K562 (cell line): ENCODE data around the gene ROR2. TPM values are rescaled to one million over a fixed set of nuclear protein-coding genes. Genes with fewer than 3 reads are reported as not detected.

ENCODE experiments used
- ATF1 ChIP-seq, 2 experiments: fragments of 450-650 bp in 1 of 2; IDR thresholded peaks; 2 replicates each; pipeline ENCODE4 v1.6.1; 2016; ENCODE audit warnings: missing compliant biosample characterization in 1 of 2, missing genetic modification characterization in 1 of 2
- DNMT1 ChIP-seq: fragments of 450-650 bp; IDR thresholded peaks from 2 replicates; pipeline ENCODE4 v1.6.1; 2016; ENCODE audit warnings: antibody characterized with exemption, mild to moderate bottlenecking
- FOSL1 ChIP-seq: fragments of 200-800 bp; sonication (Bioruptor generic); conservative IDR thresholded peaks from 2 replicates; pipeline ENCODE4 v1.6.1; 2016; ENCODE audit warnings: missing genetic modification characterization, missing compliant biosample characterization
- FOXM1 ChIP-seq, 2 experiments: fragments of 450-650 bp in 1 of 2; sonication (generic) in 1 of 2; formaldehyde crosslinking in 1 of 2; IDR thresholded peaks; 2 replicates each; pipeline versions ENCODE4 v1.6.1 to v1.9.0; 2017 to 2022; ENCODE audit warnings: low read depth in 2 of 2, mild to moderate bottlenecking in 2 of 2, missing genetic modification reagents in 1 of 2, moderate library complexity in 1 of 2
- GABPA ChIP-seq: fragments of 200-800 bp; sonication (Bioruptor generic); conservative IDR thresholded peaks from 2 replicates; pipeline ENCODE4 v1.6.1; 2016; ENCODE audit warnings: low read depth, missing genetic modification characterization, missing compliant biosample characterization
- GTF2A2 ChIP-seq: IDR thresholded peaks from 2 replicates; pipeline ENCODE4 v1.6.1; 2016; ENCODE audit warnings: mild to moderate bottlenecking, missing genetic modification characterization, missing compliant biosample characterization
- HSF4 ChIP-seq: fragments of 250-450 bp; sonication (Bioruptor Pico); IDR thresholded peaks from 2 replicates; pipeline ENCODE4 v2.1.2; 2022; ENCODE audit warnings: mild to moderate bottlenecking, moderate library complexity, borderline replicate concordance
- KDM5B ChIP-seq: fragments of 200-600 bp; sonication (generic); IDR thresholded peaks from 2 replicates; pipeline ENCODE4 v1.6.1; 2012; ENCODE audit warnings: low read depth, mild to moderate bottlenecking, moderate library complexity, low read length, control low read depth, inconsistent platforms; ENCODE audit not compliant: insufficient replicate concordance
- MBD2 ChIP-seq: sonication (generic); IDR thresholded peaks from 2 replicates; pipeline ENCODE4 v1.6.1; 2016; ENCODE audit warnings: low read depth, borderline replicate concordance
- NEUROD1 ChIP-seq: fragments of 150-350 bp; IDR thresholded peaks from 2 replicates; pipeline ENCODE4 v1.6.1; 2014; ENCODE audit warnings: borderline replicate concordance, low read length, low read depth; ENCODE audit not compliant: partially characterized antibody
- POLR2B ChIP-seq: fragments of 450-650 bp; IDR thresholded peaks from 2 replicates; pipeline ENCODE4 v1.6.1; 2018; ENCODE audit warnings: low read depth; ENCODE audit not compliant: partially characterized antibody
- RBM17 ChIP-seq: fragments of 200-400 bp; formaldehyde crosslinking; IDR thresholded peaks from 2 replicates; pipeline ENCODE4 v1.6.1; 2017; ENCODE audit warnings: low read depth, mild to moderate bottlenecking, low read length, borderline replicate concordance
- SP2 ChIP-seq: IDR thresholded peaks from 2 replicates; pipeline ENCODE4 v1.6.1; 2011; ENCODE audit warnings: mild to moderate bottlenecking, low read depth, low read length, moderate library complexity; ENCODE audit not compliant: poor library complexity, severe bottlenecking; ENCODE audit errors: extremely low read depth
- STAG1 ChIP-seq: sonication (generic); formaldehyde crosslinking; IDR thresholded peaks from 2 replicates; pipeline ENCODE4 v1.5.0; 2020; ENCODE audit warnings: missing genetic modification reagents, borderline replicate concordance
- TARDBP ChIP-seq: fragments of 450-650 bp; IDR thresholded peaks from 2 replicates; pipeline ENCODE4 v1.6.1; 2016
- U2AF2 ChIP-seq: fragments of 200-400 bp; formaldehyde crosslinking; optimal IDR thresholded peaks from 2 replicates; pipeline ENCODE3; 2017; ENCODE audit warnings: low read depth, mild to moderate bottlenecking, low read length
- ZC3H11A ChIP-seq: IDR thresholded peaks from 2 replicates; pipeline ENCODE4 v1.6.1; 2012; ENCODE audit warnings: low read depth, low read length, improper control_type of control experiment
- ZC3H8 ChIP-seq: fragments of 450-650 bp; IDR thresholded peaks from 2 replicates; pipeline ENCODE4 v1.6.1; 2017
- ZNF253 ChIP-seq: fragments of 250-450 bp; sonication (Bioruptor Pico); conservative IDR thresholded peaks from 2 replicates; pipeline ENCODE4 v1.6.1; 2021; ENCODE audit warnings: mild to moderate bottlenecking
- ZNF507 ChIP-seq: conservative IDR thresholded peaks from 2 replicates; pipeline ENCODE4 v1.6.1; 2017; ENCODE audit warnings: missing genetic modification characterization, missing compliant biosample characterization
- ZNF57 ChIP-seq: fragments of 450-650 bp; formaldehyde crosslinking; IDR thresholded peaks from 2 replicates; pipeline ENCODE4 v1.4.0; 2020; ENCODE audit warnings: mild to moderate bottlenecking, moderate library complexity
- ZNF717 ChIP-seq: fragments of 250-450 bp; sonication (Bioruptor Pico); IDR thresholded peaks from 2 replicates; pipeline ENCODE4 v1.5.0; 2021
- polyA plus RNA-seq, 8 experiments: library from polyadenylated mRNA; depleted of rRNA in 4 of 8; stranded (reverse) in 5 of 8; unstranded in 3 of 8; fragments of >200 nt; fragmentation: Nextera tagmentation in 2 of 8; fragmentation: Illumina TruSeq in 1 of 8; extraction: Ambion mirVana in 2 of 8; extraction: Trizol in 1 of 8; gene quantifications; 2 replicates each; pipeline versions ENCODE4 v1.2.1 to v1.2.3, GENCODE V29; 2011 to 2014; ENCODE audit warnings: inconsistent platforms in 1 of 8, missing spikeins in 1 of 8
- total RNA-seq, 7 experiments: library from RNA; depleted of rRNA in 6 of 7; stranded (reverse); fragments of >200 nt in 6 of 7; fragmentation: Illumina TruSeq in 2 of 7; extraction: Trizol in 2 of 7; gene quantifications; 2 replicates each; pipeline versions ENCODE4 v1.2.1 to v1.2.3, GENCODE V29; 2011 to 2021; ENCODE audit warnings: low replicate concordance in 1 of 7
- TF ChIP-seq, protein P1 (sequence below): fragments of 250-450 bp; sonication (Bioruptor Pico); IDR thresholded peaks from 2 replicates; pipeline ENCODE4 v1.5.0; 2021
- TF ChIP-seq, protein P2 (sequence below): fragments of 450-650 bp; IDR thresholded peaks from 2 replicates; pipeline ENCODE4 v1.6.1; 2016; ENCODE audit warnings: antibody characterized with exemption
- TF ChIP-seq, protein P3 (sequence below): fragments of 150-350 bp; conservative IDR thresholded peaks from 2 replicates; pipeline ENCODE4 v1.6.1; 2014; ENCODE audit warnings: low read length

ROR2 gene
- total and polyA plus RNA-seq, 9 of the 15 experiments (the other 6 are each of a cell fraction or from before 2014, with no cell fraction given) = 5.6 to 33.8 (median 15.3) TPM

DNA sequence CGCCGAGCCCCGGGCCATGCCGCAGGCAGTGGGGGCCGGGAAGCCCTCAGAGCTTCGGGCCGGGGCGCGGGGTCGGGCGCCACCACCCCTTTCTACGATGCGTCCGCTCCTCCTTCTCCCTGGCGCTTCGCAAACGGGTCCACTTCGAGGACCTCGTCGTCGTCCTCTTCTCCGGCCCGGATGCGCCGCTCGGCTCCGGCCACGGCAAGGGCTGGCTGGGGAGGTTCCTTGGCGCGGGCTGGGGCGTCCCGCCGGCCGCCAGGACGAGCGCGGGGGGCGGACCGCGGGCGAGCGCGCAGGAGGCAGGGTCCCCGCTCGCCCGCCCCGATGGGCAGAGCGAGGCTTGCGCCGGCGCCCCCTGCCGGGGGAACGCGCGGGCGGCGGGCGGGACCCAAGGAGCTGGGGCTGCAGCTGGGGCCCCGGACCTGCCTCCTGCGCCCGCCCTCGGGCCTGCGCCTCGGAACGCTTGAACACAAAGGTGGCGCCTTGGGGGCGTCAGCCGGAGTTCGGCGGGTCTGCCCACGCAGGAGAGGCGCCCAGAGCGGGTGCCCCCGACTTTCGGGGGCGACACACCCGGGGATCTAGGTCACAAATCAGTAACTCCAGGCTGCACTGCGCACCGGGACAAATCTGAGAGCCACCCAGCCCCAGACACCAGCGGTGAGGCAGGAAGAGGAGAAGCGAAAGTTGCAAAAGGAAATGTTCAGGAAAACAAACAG lies at the start of gene ROR2 (continued):
- TF ChIP-seq, protein P1, sequence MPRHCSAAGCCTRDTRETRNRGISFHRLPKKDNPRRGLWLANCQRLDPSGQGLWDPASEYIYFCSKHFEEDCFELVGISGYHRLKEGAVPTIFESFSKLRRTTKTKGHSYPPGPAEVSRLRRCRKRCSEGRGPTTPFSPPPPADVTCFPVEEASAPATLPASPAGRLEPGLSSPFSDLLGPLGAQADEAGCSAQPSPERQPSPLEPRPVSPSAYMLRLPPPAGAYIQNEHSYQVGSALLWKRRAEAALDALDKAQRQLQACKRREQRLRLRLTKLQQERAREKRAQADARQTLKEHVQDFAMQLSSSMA (CRISPR knock-in tag) = no peak
- TF ChIP-seq, protein P2, sequence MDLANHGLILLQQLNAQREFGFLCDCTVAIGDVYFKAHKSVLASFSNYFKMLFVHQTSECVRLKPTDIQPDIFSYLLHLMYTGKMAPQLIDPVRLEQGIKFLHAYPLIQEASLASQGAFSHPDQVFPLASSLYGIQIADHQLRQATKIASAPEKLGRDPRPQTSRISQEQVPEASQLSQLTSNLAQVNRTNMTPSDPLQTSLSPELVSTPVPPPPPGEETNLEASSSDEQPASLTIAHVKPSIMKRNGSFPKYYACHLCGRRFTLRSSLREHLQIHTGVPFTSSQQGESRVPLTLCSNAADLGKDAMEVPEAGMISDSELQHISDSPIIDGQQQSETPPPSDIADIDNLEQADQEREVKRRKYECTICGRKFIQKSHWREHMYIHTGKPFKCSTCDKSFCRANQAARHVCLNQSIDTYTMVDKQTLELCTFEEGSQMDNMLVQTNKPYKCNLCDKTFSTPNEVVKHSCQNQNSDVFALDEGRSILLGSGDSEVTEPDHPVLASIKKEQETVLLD = no peak
- TF ChIP-seq DNMT1 = no peak
- TF ChIP-seq POLR2B = no peak
- TF ChIP-seq NEUROD1 = no peak
- TF ChIP-seq, protein P3, sequence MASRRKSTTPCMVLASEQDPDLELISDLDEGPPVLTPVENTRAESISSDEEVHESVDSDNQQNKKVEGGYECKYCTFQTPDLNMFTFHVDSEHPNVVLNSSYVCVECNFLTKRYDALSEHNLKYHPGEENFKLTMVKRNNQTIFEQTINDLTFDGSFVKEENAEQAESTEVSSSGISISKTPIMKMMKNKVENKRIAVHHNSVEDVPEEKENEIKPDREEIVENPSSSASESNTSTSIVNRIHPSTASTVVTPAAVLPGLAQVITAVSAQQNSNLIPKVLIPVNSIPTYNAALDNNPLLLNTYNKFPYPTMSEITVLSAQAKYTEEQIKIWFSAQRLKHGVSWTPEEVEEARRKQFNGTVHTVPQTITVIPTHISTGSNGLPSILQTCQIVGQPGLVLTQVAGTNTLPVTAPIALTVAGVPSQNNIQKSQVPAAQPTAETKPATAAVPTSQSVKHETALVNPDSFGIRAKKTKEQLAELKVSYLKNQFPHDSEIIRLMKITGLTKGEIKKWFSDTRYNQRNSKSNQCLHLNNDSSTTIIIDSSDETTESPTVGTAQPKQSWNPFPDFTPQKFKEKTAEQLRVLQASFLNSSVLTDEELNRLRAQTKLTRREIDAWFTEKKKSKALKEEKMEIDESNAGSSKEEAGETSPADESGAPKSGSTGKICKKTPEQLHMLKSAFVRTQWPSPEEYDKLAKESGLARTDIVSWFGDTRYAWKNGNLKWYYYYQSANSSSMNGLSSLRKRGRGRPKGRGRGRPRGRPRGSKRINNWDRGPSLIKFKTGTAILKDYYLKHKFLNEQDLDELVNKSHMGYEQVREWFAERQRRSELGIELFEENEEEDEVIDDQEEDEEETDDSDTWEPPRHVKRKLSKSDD = no peak
- no peak for TF ChIP-seq ATF1 (CRISPR knock-in tag; IDR thresholded peaks at IDR 0.05)
- 0 out of 2 replicates have a peak, but pooled peaks have one; percentile 33 for TF ChIP-seq ATF1 (tag; IDR thresholded peaks at IDR 0.05)
- no peak for TF ChIP-seq FOXM1 (IDR thresholded peaks at IDR 0.05; ENCODE audit: low read depth)
- no peak for TF ChIP-seq FOXM1 (CRISPR knock-in tag; IDR thresholded peaks at IDR 0.05; ENCODE audit: low read depth)
- TF ChIP-seq TARDBP = no peak; the same call in 1 of the 2 replicates
- TF ChIP-seq ZNF507 (tag) = no peak
- no peak for TF ChIP-seq HSF4 (CRISPR knock-in tag)
- no peak for TF ChIP-seq ZC3H11A
- TF ChIP-seq GABPA = no peak
- TF ChIP-seq KDM5B = peak; percentile 47
- no peak for TF ChIP-seq GTF2A2 (tag)
- TF ChIP-seq SP2 = no peak
- TF ChIP-seq ZNF57 (CRISPR knock-in tag) = no peak
- no peak for TF ChIP-seq RBM17
- TF ChIP-seq STAG1 = no peak; the same call in none of the 2 replicates
- TF ChIP-seq U2AF2 = no peak
- no peak for TF ChIP-seq MBD2
- TF ChIP-seq FOSL1 (tag) = no peak
- no peak for TF ChIP-seq ZC3H8
- no peak for TF ChIP-seq ZNF717 (CRISPR knock-in tag)
- no peak for TF ChIP-seq ZNF253 (CRISPR knock-in tag)
